Measurements from ENCODE around the gene NEGR1. TPM values are rescaled to one million over a fixed set of nuclear protein-coding genes. Genes with fewer than 3 reads are reported as not detected.

Gene NEGR1
- total RNA-seq, 1 donor from 2014 or later, result 8.6 TPM

- Histone ChIP-seq H3K4me1 (ENCODE audit: insufficient read depth, low read length) (no peaks in the 10 kb centered on the region), H3K27me3 (ENCODE audit: insufficient read depth, low read length) (no peaks in the 10 kb centered on the region), H3K9ac (ENCODE audit: low read length) (no peak overlapping the region), H4K20me1 (ENCODE audit: insufficient read depth, low read length) (no peaks in the 10 kb centered on the region), H3K27ac (ENCODE audit: low read depth, low read length) (no peak overlapping the region), H3K4me3 (ENCODE audit: insufficient read depth, low read depth, low read length) (no peak overlapping the region), H3K9me3 (ENCODE audit: insufficient read depth, low read depth, low read length) (no peaks in the 10 kb centered on the region), H3K36me3 (ENCODE audit: insufficient read depth, low read length) (no peaks in the 10 kb centered on the region), H3K79me2 (ENCODE audit: insufficient read depth, low read length) (no peaks in the 10 kb centered on the region), H2AFZ (ENCODE audit: low read depth, low read length) (no peak overlapping the region), H3K4me2 (ENCODE audit: low read length) (no peak overlapping the region)
- no peak overlapping the region for H3K4me3 Mint-ChIP-seq (ENCODE audit: unreplicated experiment)
- DNase-seq (ENCODE audit: low read depth) (no peak), FAIRE-seq (no peak)
- no peaks in the 10 kb centered on the region for H3K9me3 Mint-ChIP-seq (ENCODE audit: unreplicated experiment)
- H3K27me3 Mint-ChIP-seq (ENCODE audit: low read depth, unreplicated experiment), result no peaks in the 10 kb centered on the region
- H3K27ac Mint-ChIP-seq (ENCODE audit: unreplicated experiment), result no peak overlapping the region
- peaks cover 6% of the 10 kb centered on the region for H3K4me1 Mint-ChIP-seq (ENCODE audit: low read depth, unreplicated experiment)
- TF ChIP-seq CTCF (IDR thresholded peaks at IDR 0.05; ENCODE audit: insufficient read depth, low read depth, low read length) (no peak), EZH2 (IDR thresholded peaks at IDR 0.05; ENCODE audit: insufficient read depth, low read length) (no peak)
- H3K36me3 Mint-ChIP-seq (ENCODE audit: low read depth, unreplicated experiment), result no peaks in the 10 kb centered on the region
These were observed 57.8 kb downstream of the NEGR1 start for GRCh38 chr1:72224506-72224905.

GRCh38 chr1:72221811-72222210 is 60.5 kb downstream of the NEGR1 start:
- Histone ChIP-seq H3K4me3 (ENCODE audit: insufficient read depth, low read depth, low read length) (no peak overlapping the region), H4K20me1 (ENCODE audit: insufficient read depth, low read length) (no peaks in the 10 kb centered on the region), H3K36me3 (ENCODE audit: insufficient read depth, low read length) (no peaks in the 10 kb centered on the region), H3K4me1 (ENCODE audit: insufficient read depth, low read length) (no peaks in the 10 kb centered on the region), H3K9ac (ENCODE audit: low read length) (no peak overlapping the region), H3K4me2 (ENCODE audit: low read length) (no peak overlapping the region), H3K27me3 (ENCODE audit: insufficient read depth, low read length) (no peaks in the 10 kb centered on the region), H3K27ac (ENCODE audit: low read depth, low read length) (no peak overlapping the region), H3K9me3 (ENCODE audit: insufficient read depth, low read depth, low read length) (no peaks in the 10 kb centered on the region), H3K79me2 (ENCODE audit: insufficient read depth, low read length) (no peaks in the 10 kb centered on the region), H2AFZ (ENCODE audit: low read depth, low read length) (no peak overlapping the region)
- Mint-ChIP-seq H3K27ac (ENCODE audit: unreplicated experiment) (no peak overlapping the region), H3K36me3 (ENCODE audit: low read depth, unreplicated experiment) (no peaks in the 10 kb centered on the region), H3K9me3 (ENCODE audit: unreplicated experiment) (no peaks in the 10 kb centered on the region), H3K4me1 (ENCODE audit: low read depth, unreplicated experiment) (no peaks in the 10 kb centered on the region), H3K27me3 (ENCODE audit: low read depth, unreplicated experiment) (no peaks in the 10 kb centered on the region), H3K4me3 (ENCODE audit: unreplicated experiment) (no peak overlapping the region)
- no peak for DNase-seq (ENCODE audit: low read depth)
- TF ChIP-seq EZH2 (IDR thresholded peaks at IDR 0.05; ENCODE audit: insufficient read depth, low read length) (no peak), CTCF (IDR thresholded peaks at IDR 0.05; ENCODE audit: insufficient read depth, low read depth, low read length) (no peak)
- no peak for FAIRE-seq

GRCh38 chr1:72218141-72218739 is 64.1 kb downstream of the NEGR1 start:
- Histone ChIP-seq H2AFZ (ENCODE audit: low read depth, low read length) (no peak overlapping the region), H3K4me3 (ENCODE audit: insufficient read depth, low read depth, low read length) (no peak overlapping the region), H3K9ac (ENCODE audit: low read length) (no peak overlapping the region), H3K4me1 (ENCODE audit: insufficient read depth, low read length) (no peaks in the 10 kb centered on the region), H3K9me3 (ENCODE audit: insufficient read depth, low read depth, low read length) (no peaks in the 10 kb centered on the region), H3K4me2 (ENCODE audit: low read length) (no peak overlapping the region), H4K20me1 (ENCODE audit: insufficient read depth, low read length) (no peaks in the 10 kb centered on the region), H3K27ac (ENCODE audit: low read depth, low read length) (no peak overlapping the region), H3K79me2 (ENCODE audit: insufficient read depth, low read length) (no peaks in the 10 kb centered on the region), H3K27me3 (ENCODE audit: insufficient read depth, low read length) (no peaks in the 10 kb centered on the region), H3K36me3 (ENCODE audit: insufficient read depth, low read length) (no peaks in the 10 kb centered on the region)
- Mint-ChIP-seq H3K27ac (ENCODE audit: unreplicated experiment) (no peak overlapping the region), H3K36me3 (ENCODE audit: low read depth, unreplicated experiment) (no peaks in the 10 kb centered on the region), H3K4me1 (ENCODE audit: low read depth, unreplicated experiment) (no peaks in the 10 kb centered on the region), H3K9me3 (ENCODE audit: unreplicated experiment) (no peaks in the 10 kb centered on the region), H3K4me3 (ENCODE audit: unreplicated experiment) (no peak overlapping the region), H3K27me3 (ENCODE audit: low read depth, unreplicated experiment) (no peaks in the 10 kb centered on the region)
- FAIRE-seq, result no peak
- TF ChIP-seq CTCF (IDR thresholded peaks at IDR 0.05; ENCODE audit: insufficient read depth, low read depth, low read length) (no peak), EZH2 (IDR thresholded peaks at IDR 0.05; ENCODE audit: insufficient read depth, low read length) (no peak)
- DNase-seq (ENCODE audit: low read depth), result no peak
